Muscle layer of colon (tissue), 2 donors: ENCODE data around the gene SLC9A7.

Source experiments
- H3K27ac ChIP-seq: one replicate; pipeline ENCODE4 v1.7.0; 2013; ENCODE audit warnings: low read depth, mild to moderate bottlenecking, low read length, moderate library complexity
- H3K27me3 ChIP-seq, 2 donors: one replicate each; pipeline ENCODE4 v1.7.0; 2013; ENCODE audit warnings: low read length in 2 of 2, mild to moderate bottlenecking in 2 of 2; ENCODE audit not compliant: insufficient read depth in 2 of 2, control insufficient read depth in 1 of 2
- H3K36me3 ChIP-seq: one replicate; pipeline ENCODE4 v1.7.0; 2013; ENCODE audit warnings: mild to moderate bottlenecking, low read length; ENCODE audit not compliant: insufficient read depth
- H3K4me1 ChIP-seq: one replicate; pipeline ENCODE4 v1.7.0; 2013; ENCODE audit warnings: mild to moderate bottlenecking, low read length; ENCODE audit not compliant: insufficient read depth
- H3K4me3 ChIP-seq, 2 donors: one replicate each; pipeline ENCODE4 v1.7.0; 2013; ENCODE audit warnings: low read length in 2 of 2, low read depth in 1 of 2, mild to moderate bottlenecking in 1 of 2, moderate library complexity in 1 of 2
- H3K9ac ChIP-seq: one replicate; pipeline ENCODE4 v1.7.0; 2013; ENCODE audit warnings: low read length
- H3K9me3 ChIP-seq: one replicate; pipeline ENCODE4 v1.7.0; 2013; ENCODE audit warnings: mild to moderate bottlenecking, low read length
- donor health status: abdominal sarcoma.
- donor health status: Adenocarcinoma of cecum.

Gene SLC9A7

GRCh38 chrX:46716796-46717195 is 42.1 kb downstream of the SLC9A7 start:
- Histone ChIP-seq H3K4me3 (no peak overlapping the region), H3K36me3 (no peaks in the 10 kb centered on the region), H3K4me1 (no peaks in the 10 kb centered on the region), H3K27me3 (no peaks in the 10 kb centered on the region), H3K9ac (no peak overlapping the region), H3K27ac (no peak overlapping the region), H3K9me3 (no peaks in the 10 kb centered on the region)

GRCh38 chrX:46715997-46716396 is 42.9 kb downstream of the SLC9A7 start:
- H3K27ac ChIP-seq: no peak overlapping the region
- H3K36me3 ChIP-seq: no peaks in the 10 kb centered on the region
- no peak overlapping the region for H3K9ac ChIP-seq
- no peaks in the 10 kb centered on the region for H3K4me1 ChIP-seq
- no peak overlapping the region for H3K4me3 ChIP-seq
- no peaks in the 10 kb centered on the region for H3K9me3 ChIP-seq
- H3K27me3 ChIP-seq: no peaks in the 10 kb centered on the region

- H3K9me3 ChIP-seq: no peaks in the 10 kb centered on the region
- no peak overlapping the region for H3K27ac ChIP-seq
- no peak overlapping the region for H3K4me3 ChIP-seq
- H3K9ac ChIP-seq: no peak overlapping the region
- H3K4me1 ChIP-seq: no peaks in the 10 kb centered on the region
- H3K36me3 ChIP-seq: no peaks in the 10 kb centered on the region
- H3K27me3 ChIP-seq: no peaks in the 10 kb centered on the region
Observed at GRCh38 chrX:46715530-46715929, 43.4 kb downstream of the SLC9A7 start.

- Histone ChIP-seq H3K4me1 (no peaks in the 10 kb centered on the region), H3K27ac (no peak overlapping the region), H3K36me3 (no peaks in the 10 kb centered on the region), H3K9me3 (no peaks in the 10 kb centered on the region), H3K27me3 (no peaks in the 10 kb centered on the region), H3K9ac (no peak overlapping the region), H3K4me3 (no peak overlapping the region)
Observed at GRCh38 chrX:46713672-46714490, 45.0 kb downstream of the SLC9A7 start.

GRCh38 chrX:46712764-46713163 is 46.2 kb downstream of the SLC9A7 start:
- Histone ChIP-seq H3K27me3 (no peaks in the 10 kb centered on the region), H3K27ac (no peak overlapping the region), H3K9me3 (no peaks in the 10 kb centered on the region), H3K4me1 (no peaks in the 10 kb centered on the region), H3K36me3 (no peaks in the 10 kb centered on the region), H3K4me3 (no peak overlapping the region), H3K9ac (no peak overlapping the region)

GRCh38 chrX:46710927-46711623 is 47.8 kb downstream of the SLC9A7 start:
- H3K9ac ChIP-seq: no peak overlapping the region
- H3K4me3 ChIP-seq: no peak overlapping the region
- no peaks in the 10 kb centered on the region for H3K27me3 ChIP-seq
- H3K9me3 ChIP-seq: no peaks in the 10 kb centered on the region
- no peaks in the 10 kb centered on the region for H3K4me1 ChIP-seq
- no peaks in the 10 kb centered on the region for H3K36me3 ChIP-seq
- H3K27ac ChIP-seq: no peak overlapping the region

- Histone ChIP-seq H3K27me3 (no peaks in the 10 kb centered on the region), H3K4me1 (no peaks in the 10 kb centered on the region), H3K36me3 (no peaks in the 10 kb centered on the region), H3K4me3 (no peak overlapping the region), H3K9ac (no peak overlapping the region), H3K9me3 (no peaks in the 10 kb centered on the region), H3K27ac (no peak overlapping the region)
Observed at GRCh38 chrX:46710425-46710824, 48.5 kb downstream of the SLC9A7 start.

GRCh38 chrX:46707274-46707965 is 51.5 kb downstream of the SLC9A7 start:
- H3K4me3 ChIP-seq: no peak overlapping the region
- no peaks in the 10 kb centered on the region for H3K27me3 ChIP-seq
- no peaks in the 10 kb centered on the region for H3K4me1 ChIP-seq
- no peaks in the 10 kb centered on the region for H3K9me3 ChIP-seq
- no peaks in the 10 kb centered on the region for H3K36me3 ChIP-seq
- no peak overlapping the region for H3K27ac ChIP-seq
- H3K9ac ChIP-seq: no peak overlapping the region

- Histone ChIP-seq H3K9ac (no peak overlapping the region), H3K27me3 (no peaks in the 10 kb centered on the region), H3K36me3 (no peaks in the 10 kb centered on the region), H3K4me3 (no peak overlapping the region), H3K9me3 (no peaks in the 10 kb centered on the region), H3K27ac (no peak overlapping the region), H3K4me1 (no peaks in the 10 kb centered on the region)
Observed at GRCh38 chrX:46704767-46705386, 54.0 kb downstream of the SLC9A7 start.

- H3K4me3 ChIP-seq: no peak overlapping the region
- no peaks in the 10 kb centered on the region for H3K4me1 ChIP-seq
- H3K27ac ChIP-seq: no peak overlapping the region
- H3K9ac ChIP-seq: no peak overlapping the region
- no peaks in the 10 kb centered on the region for H3K36me3 ChIP-seq
- no peaks in the 10 kb centered on the region for H3K27me3 ChIP-seq
- H3K9me3 ChIP-seq: no peaks in the 10 kb centered on the region
Observed at GRCh38 chrX:46703980-46704379, 54.9 kb downstream of the SLC9A7 start.

GRCh38 chrX:46698691-46699090 is 60.2 kb downstream of the SLC9A7 start:
- no peaks in the 10 kb centered on the region for H3K27me3 ChIP-seq
- H3K36me3 ChIP-seq: no peaks in the 10 kb centered on the region
- H3K9ac ChIP-seq: no peak overlapping the region
- no peak overlapping the region for H3K27ac ChIP-seq
- H3K4me3 ChIP-seq: no peak overlapping the region
- no peaks in the 10 kb centered on the region for H3K9me3 ChIP-seq
- H3K4me1 ChIP-seq: no peaks in the 10 kb centered on the region
